ENCODE measurements around the gene NFYA. TPM values are rescaled to one million over a fixed set of nuclear protein-coding genes. Genes with fewer than 3 reads are reported as not detected.

Gene NFYA
- total and polyA plus RNA-seq, 2 of the 13 experiments (the other 11 are each of a cell fraction or from before 2014, with no cell fraction given), result 16.0 to 22.9 TPM

DNA sequence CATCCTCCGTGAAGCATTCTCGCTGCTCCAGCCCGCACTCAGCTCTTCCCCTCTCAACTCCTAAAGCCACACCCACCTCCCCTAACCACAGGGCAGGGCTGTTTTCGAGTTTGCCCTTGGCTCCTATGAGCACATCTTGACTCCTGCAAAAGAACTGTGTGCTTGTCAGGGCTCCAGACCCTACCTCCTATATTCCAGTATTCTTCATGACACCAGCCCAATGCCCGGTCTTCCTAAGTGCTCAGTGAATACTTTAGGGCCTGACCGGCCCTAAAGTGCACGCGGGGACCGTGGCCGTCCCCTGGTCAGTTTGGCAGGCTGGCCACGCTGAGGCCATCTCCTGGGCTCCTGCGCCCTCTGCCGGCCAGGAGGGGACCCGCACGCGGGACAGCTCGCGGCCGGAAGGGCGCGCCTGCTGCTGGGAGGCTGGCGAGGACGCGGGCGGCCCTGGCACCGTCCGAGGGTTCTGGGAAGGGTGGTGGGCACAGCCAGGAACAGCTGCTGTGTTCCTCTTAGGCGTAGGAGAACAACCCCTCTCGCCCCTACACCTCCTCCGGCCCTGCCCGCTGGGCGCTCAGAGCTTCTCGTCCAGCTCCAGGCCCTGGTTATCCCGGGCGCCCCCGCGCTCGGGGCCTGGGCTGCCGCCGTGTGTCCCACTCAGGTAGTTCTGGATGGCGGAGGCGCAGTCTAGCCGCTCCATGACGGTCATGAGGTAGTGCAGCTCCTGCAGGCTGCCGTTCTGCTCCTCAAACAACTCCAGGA is 44.8 kb upstream of the NFYA start (continued):
- TF ChIP-seq, protein P1, sequence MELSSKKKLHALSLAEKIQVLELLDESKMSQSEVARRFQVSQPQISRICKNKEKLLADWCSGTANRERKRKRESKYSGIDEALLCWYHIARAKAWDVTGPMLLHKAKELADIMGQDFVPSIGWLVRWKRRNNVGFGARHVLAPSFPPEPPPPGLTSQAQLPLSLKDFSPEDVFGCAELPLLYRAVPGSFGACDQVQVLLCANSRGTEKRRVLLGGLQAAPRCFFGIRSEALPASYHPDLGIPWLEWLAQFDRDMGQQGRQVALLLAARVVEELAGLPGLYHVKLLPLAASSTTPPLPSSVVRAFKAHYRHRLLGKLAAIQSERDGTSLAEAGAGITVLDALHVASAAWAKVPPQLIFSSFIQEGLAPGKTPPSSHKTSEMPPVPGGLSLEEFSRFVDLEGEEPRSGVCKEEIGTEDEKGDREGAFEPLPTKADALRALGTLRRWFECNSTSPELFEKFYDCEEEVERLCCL (CRISPR knock-in tag; IDR thresholded peaks at IDR 0.05; ENCODE audit: borderline replicate concordance), result no peak
- TF ChIP-seq, protein P2, sequence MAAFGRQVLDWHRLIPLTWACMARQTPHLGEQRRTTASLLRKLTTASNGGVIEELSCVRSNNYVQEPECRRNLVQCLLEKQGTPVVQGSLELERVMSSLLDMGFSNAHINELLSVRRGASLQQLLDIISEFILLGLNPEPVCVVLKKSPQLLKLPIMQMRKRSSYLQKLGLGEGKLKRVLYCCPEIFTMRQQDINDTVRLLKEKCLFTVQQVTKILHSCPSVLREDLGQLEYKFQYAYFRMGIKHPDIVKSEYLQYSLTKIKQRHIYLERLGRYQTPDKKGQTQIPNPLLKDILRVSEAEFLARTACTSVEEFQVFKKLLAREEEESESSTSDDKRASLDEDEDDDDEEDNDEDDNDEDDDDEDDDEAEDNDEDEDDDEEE (CRISPR knock-in tag; IDR thresholded peaks at IDR 0.05), result no peak
- no peak for TF ChIP-seq ZNF737 (CRISPR knock-in tag; IDR thresholded peaks at IDR 0.05; ENCODE audit: borderline replicate concordance)
- TF ChIP-seq, protein P3, sequence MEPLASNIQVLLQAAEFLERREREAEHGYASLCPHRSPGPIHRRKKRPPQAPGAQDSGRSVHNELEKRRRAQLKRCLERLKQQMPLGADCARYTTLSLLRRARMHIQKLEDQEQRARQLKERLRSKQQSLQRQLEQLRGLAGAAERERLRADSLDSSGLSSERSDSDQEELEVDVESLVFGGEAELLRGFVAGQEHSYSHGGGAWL (CRISPR knock-in tag; IDR thresholded peaks at IDR 0.05), result no peak
- no peak for TF ChIP-seq HMGA1 (CRISPR knock-in tag; conservative IDR thresholded peaks at IDR 0.05)
- no peak for TF ChIP-seq SMAD3 (CRISPR knock-in tag; IDR thresholded peaks at IDR 0.05)
- TF ChIP-seq KLF6 (CRISPR knock-in tag; IDR thresholded peaks at IDR 0.05), result no peak
- no peak; the same call in 1 of the 2 replicates for TF ChIP-seq ZNF354B (CRISPR knock-in tag; IDR thresholded peaks at IDR 0.05)
- TF ChIP-seq, protein P4, sequence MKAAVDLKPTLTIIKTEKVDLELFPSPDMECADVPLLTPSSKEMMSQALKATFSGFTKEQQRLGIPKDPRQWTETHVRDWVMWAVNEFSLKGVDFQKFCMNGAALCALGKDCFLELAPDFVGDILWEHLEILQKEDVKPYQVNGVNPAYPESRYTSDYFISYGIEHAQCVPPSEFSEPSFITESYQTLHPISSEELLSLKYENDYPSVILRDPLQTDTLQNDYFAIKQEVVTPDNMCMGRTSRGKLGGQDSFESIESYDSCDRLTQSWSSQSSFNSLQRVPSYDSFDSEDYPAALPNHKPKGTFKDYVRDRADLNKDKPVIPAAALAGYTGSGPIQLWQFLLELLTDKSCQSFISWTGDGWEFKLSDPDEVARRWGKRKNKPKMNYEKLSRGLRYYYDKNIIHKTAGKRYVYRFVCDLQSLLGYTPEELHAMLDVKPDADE (CRISPR knock-in tag; IDR thresholded peaks at IDR 0.05), result no peak
- no peak for TF ChIP-seq SIN3A (IDR thresholded peaks at IDR 0.05; ENCODE audit: borderline replicate concordance, low read depth, low read length)
- TF ChIP-seq ZNF101 (CRISPR knock-in tag; IDR thresholded peaks at IDR 0.05; ENCODE audit: borderline replicate concordance, low read depth), result no peak; the same call in 1 of the 2 replicates
- TF ChIP-seq ZNF775 (CRISPR knock-in tag; IDR thresholded peaks at IDR 0.05; ENCODE audit: borderline replicate concordance), result no peak
- TF ChIP-seq ZNF501 (CRISPR knock-in tag; IDR thresholded peaks at IDR 0.05), result peak; percentile 98
- TF ChIP-seq ZIK1 (CRISPR knock-in tag; IDR thresholded peaks at IDR 0.05; ENCODE audit: borderline replicate concordance, low read depth), result 0 out of 2 replicates have a peak, but pooled peaks have one; percentile 27
- TF ChIP-seq SPEN (CRISPR knock-in tag; IDR thresholded peaks at IDR 0.05; ENCODE audit: low read depth), result peak; percentile 76
- peak; percentile 93 for TF ChIP-seq ATF7-NPFF (CRISPR knock-in tag; IDR thresholded peaks at IDR 0.05; ENCODE audit: low read depth)
- TF ChIP-seq WIZ (CRISPR knock-in tag; IDR thresholded peaks at IDR 0.05), result 0 out of 2 replicates have a peak, but pooled peaks have one; percentile 79
- TF ChIP-seq STAT5B (CRISPR knock-in tag; IDR thresholded peaks at IDR 0.05), result no peak
- TF ChIP-seq, protein P5, sequence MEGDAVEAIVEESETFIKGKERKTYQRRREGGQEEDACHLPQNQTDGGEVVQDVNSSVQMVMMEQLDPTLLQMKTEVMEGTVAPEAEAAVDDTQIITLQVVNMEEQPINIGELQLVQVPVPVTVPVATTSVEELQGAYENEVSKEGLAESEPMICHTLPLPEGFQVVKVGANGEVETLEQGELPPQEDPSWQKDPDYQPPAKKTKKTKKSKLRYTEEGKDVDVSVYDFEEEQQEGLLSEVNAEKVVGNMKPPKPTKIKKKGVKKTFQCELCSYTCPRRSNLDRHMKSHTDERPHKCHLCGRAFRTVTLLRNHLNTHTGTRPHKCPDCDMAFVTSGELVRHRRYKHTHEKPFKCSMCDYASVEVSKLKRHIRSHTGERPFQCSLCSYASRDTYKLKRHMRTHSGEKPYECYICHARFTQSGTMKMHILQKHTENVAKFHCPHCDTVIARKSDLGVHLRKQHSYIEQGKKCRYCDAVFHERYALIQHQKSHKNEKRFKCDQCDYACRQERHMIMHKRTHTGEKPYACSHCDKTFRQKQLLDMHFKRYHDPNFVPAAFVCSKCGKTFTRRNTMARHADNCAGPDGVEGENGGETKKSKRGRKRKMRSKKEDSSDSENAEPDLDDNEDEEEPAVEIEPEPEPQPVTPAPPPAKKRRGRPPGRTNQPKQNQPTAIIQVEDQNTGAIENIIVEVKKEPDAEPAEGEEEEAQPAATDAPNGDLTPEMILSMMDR (CRISPR knock-in tag; IDR thresholded peaks at IDR 0.05), result peak; percentile 99
- no peak for TF ChIP-seq ZNF382 (CRISPR knock-in tag; IDR thresholded peaks at IDR 0.05; ENCODE audit: borderline replicate concordance)
- no peak for TF ChIP-seq FIP1L1 (IDR thresholded peaks at IDR 0.05; ENCODE audit: borderline replicate concordance, insufficient read depth, low read depth, low read length)
- no peak for TF ChIP-seq TBP (CRISPR knock-in tag; IDR thresholded peaks at IDR 0.05)
